SU-DHL-6 (cell line): ENCODE data around the gene TNIP1.

Source experiments
- CTCF ChIP-seq: fragments of 200-600 bp; sonication (generic); IDR thresholded peaks from one replicate; pipeline ENCODE4 v1.5.1; 2017; ENCODE audit warnings: antibody characterized with exemption, mild to moderate bottlenecking, low read length, moderate library complexity; ENCODE audit not compliant: insufficient read depth, poor library complexity, severe bottlenecking
- EZH2phosphoT487 ChIP-seq: fragments of 200-600 bp; sonication (generic), shearing (Covaris generic); conservative IDR thresholded peaks from 2 replicates; pipeline ENCODE4 v1.6.1; 2018; ENCODE audit warnings: mild to moderate bottlenecking, antibody characterized with exemption, low read length, moderate library complexity, mixed read lengths

DNA sequence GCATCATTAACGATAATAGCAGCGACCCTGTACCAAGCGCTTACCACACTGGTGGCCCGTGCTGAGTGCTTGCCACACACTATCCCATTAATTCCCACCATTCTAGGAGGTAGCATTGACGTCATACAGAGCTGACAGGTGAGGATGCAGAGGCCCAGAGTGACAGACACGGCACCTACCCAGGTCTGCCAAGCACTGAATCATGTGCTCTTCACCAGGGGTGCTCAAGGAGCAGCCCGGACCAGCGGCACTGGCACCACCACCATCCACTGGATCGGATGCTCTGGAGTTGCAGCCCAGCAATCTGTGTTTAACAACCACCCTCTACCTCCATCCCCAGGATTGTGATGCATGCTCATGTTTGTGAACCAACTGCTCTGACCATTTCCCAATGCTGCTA is 3.4 kb downstream of the TNIP1 start:
- TF ChIP-seq CTCF (no peak), EZH2phosphoT487 (no peak)
